HG02840 (cell line): ENCODE measurements around the gene DAB1.

Source experiments
- ATAC-seq: cut with Tn5 transposase; IDR thresholded peaks from one replicate; pipeline ENCODE4 v1.9.1; 2021; ENCODE audit warnings: mild to moderate bottlenecking, moderate library complexity, moderate number of reproducible peaks; ENCODE audit not compliant: unreplicated experiment, low FRiP score

Gene DAB1

DNA sequence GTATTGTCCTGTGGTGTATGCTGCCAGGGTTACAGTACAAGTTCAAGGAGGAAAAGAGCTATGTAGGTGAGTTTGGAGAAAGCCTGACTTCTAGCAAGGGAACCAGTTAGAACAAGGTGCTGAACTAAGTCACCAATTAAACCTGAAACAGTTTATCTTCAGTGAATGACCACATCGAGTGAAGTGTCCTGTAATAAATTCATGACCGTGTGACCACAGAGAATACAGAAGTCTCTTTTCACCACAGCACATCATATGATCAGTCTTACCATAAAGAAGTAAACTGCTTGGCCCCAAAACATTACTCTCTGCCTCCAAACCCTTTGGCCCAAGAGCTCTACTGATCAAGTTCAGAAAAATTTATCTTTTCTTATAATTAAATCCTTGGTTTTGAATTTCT is 141.4 kb downstream of the DAB1 start:
- no peak for ATAC-seq

DNA sequence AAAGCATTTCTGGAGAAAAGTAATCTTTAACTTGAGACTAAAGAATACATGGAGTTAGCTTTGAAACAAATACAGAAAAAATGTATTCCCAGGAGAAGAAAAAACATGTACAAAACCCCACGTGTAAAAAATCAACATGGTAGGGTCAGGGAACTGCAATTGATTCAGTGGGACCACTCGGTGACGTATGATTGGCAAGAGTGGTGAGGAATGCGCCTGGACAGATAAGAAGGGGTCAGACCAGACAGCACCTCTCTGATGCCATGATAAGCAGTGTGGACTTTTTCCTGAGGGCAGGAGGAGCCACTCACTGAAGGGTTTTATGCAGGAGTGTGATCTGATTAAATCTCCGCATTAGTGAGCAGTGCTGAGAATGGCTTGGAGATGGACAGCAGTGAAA is 142.5 kb downstream of the DAB1 start:
- no peak for ATAC-seq

DNA sequence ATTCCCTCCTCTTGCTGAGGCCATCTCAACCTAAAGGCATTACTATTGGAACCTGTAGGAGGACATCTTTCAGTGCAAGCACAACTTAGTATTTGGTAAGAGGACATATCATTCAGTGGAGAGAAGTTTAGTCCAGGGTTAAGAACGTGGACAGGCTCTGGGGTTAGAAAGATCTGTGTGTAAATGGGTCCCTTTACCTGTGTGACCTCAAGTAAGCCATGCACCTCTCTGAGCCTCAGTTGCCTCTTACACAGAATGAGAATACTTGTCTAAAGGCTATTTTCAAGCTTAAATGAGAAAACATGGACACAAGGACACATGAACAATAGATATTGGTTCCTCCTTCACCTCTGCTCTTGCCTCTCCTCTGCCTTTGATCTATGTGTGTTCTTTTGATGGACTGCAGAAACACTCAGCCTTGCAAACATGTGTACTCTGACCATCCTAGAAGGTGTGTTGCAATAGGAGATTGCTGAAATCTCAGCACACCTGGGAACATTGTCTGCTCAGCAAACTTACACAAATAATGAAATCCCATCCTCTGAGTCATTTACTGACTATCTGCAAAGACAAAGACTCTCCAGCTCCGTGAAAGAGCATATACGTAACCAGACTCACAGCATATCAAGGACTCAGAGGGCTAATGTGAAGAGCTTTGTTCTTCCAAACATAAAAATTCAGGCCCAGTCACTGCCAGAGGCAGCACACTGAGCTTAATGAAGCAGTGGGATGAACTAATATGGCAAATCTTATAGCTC is 143.8 kb downstream of the DAB1 start:
- ATAC-seq, result no peak

DNA sequence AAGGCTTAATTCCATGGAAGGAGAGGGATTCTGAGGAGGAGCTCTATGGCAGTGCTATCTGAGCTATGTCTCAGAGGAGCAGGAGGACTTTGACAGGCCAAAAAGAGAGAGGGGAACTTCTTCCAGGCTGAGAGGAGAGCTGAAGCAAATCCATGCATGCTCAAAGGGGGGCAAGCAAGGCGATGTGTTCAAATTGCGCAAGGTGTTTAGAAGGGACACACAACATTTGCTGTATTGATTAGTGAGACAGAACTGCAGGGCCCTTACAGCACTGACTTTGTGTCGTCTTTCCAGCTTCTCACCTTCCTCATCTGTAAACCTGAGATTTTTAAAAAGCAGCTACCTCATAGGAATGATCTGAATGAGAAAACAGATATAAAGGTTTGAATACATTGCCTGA is 145.3 kb downstream of the DAB1 start:
- ATAC-seq, result no peak

DNA sequence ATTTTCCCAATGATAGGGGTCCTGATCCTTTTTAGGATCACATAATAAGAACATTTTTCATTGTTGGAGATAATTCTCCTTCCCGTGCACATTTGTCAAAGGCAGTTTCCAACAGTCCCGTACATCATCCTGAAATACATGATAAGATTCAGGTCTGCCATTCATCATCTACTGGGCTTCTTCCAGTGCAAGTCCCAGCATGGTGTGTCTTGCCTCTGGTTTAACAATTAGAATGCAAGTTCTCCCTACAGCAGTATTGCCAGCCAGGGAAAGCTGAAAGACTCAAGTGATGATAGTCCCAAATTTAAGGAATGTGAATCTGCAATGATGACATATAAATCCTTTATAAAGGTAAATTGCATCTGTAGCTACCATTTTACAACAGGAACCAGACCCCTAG is 146.2 kb downstream of the DAB1 start:
- ATAC-seq, result no peak

DNA sequence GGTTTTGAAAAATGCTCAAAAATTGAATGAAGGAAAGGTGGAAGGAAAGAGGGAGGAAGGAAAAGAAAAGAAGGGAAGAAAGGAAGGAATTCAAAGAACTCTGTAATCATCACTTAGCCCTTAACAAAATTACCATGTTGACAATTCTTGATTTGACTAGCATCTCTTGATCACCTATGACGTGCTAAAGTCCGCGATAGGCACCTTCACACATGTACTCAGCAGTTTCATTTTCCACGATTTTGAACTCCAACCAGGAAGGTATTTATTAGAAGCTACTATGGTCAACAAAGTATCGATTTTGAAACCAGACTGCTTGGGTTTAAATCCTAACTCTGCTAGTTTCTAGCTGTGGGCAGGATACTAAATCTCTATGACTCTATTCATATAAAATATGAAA is 146.9 kb downstream of the DAB1 start:
- ATAC-seq, result no peak

DNA sequence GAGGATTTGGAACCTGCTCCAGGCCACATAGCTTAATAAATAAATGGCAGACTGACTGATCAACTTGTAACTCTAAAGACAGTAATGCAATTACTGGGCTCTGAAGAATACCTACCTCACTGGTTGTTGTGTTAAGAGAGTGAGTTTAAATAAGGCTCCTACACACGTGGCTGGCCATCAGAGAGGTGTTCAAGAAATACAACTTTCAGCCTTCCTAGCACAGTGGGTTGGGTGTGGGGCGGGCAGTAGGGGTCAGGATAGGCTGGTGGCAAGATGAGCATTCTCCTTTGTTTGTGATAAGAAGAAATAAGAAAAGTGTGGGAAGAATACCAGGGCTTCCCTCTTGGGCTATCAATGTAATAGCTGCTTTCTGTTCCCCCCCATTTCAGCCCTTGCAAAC is 151.3 kb downstream of the DAB1 start:
- ATAC-seq, result no peak

DNA sequence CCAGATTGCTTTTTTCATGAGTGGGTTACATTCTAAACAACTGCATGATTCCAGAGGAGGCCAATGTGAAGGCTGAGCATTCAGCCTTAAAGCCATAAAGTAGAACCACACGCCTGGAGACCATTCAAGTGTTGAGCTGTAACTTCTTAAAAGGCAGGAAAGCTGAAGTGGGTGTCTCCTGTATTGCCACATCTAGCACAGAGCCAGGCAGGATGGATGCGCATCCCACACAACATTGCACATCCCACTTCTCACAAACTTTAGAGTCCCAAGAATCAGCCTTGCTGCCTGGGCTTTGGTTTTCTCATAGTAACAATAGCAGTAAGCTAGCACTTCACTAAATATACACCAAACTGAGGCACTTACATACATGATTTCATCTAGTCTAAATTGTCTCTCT is 151.7 kb downstream of the DAB1 start:
- ATAC-seq, result no peak

DNA sequence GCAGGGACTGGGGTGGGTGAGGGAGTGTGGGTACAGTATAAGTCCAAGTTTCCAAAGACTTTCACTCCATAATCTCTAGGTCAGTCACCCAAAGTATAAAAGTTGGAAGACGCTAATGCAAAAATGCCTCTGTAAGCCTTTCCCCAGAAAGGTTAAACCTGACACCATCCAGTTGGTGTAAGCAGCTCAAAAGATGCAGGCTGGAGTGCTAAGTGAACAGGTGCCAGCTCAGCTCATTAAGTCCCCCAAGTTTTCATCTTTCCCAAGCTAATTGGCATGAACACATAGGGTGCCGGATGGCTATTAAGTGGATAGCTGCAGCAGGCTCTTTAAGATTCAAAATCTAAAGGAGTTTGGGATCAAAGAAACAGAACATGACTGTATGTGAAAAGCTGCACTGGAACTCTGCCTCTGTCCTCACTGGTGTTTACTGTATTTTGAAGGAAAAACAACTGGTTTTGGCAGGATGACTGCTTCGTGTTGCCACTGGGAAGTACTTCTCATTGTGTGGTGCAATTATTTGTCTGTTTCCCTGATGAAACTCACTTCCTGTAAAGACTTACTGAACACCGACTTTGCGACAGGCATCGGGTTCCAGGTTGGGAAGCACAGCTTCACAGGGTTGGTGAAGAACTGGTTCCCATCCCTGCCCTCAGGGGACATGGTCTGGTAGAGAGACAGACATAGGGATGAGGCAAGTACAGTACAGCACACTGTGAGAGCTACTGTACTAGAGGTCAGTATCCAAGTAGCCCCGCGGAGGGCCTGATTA is 152.7 kb downstream of the DAB1 start:
- ATAC-seq, result no peak

DNA sequence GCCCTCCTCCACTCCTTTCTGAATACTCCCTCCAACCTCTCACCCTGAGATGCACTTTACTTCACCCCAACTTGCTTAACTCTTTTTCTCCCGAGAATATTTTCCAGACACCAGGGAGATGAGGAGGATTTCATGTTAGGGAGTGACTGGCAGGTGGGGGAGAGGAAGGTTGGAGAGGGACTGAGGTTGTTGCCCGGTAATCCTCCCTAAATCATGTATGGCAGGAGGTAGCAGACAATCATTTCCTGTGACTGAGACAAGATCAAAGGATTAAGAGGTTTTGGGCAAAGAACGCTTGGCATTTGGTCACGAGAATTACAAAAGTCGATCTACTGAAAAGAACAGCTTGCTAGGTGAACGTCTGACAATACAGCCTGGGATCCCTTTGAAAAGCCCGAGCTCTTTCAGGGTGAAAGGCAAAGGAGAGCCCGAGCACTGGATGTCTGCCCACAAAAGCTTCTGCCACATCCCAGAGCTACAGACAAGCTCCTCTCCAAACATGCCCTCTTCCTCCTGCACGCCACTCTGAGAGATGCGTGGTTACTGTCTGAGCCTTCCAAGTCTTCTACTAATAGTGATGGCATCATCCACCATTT is 154.1 kb downstream of the DAB1 start:
- no peak for ATAC-seq

DNA sequence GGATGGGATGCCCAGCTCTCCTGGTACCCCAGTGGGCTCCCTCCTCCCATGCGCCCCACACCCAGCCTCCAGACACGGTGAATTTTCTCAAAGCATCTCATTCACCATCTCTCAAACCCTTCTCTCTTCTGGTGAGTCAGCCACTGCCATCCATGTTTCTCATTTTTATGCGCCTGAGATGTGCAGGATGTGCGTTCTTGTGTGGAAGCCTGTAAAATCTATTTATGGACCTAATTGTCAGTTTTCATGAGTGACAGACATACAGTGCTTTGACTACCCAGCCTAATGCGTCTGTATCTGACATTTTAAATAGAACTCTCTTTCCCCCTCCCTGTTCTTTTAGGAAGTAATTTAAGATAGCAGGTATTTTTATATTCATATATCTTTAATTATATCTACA is 158.8 kb downstream of the DAB1 start:
- ATAC-seq, result no peak

DNA sequence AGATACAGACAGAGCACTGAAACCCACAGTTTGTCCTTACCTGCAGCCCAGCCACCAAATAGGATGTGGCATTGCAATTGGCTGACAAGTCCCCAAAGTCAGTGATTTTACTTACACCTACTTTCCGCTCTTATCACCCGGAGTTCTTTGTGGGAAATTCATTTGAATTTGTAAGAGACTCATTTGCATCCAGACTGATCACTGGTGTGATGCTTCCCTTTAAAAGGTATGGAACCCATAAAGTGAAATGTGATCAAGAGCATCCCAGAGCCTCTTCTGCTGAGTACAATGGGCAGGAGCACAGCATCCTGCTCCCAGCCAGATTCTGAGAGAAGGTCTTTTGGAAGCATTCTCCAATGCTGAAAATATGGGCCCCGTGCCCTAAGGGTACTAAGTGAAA is 161.4 kb downstream of the DAB1 start:
- ATAC-seq, result no peak

DNA sequence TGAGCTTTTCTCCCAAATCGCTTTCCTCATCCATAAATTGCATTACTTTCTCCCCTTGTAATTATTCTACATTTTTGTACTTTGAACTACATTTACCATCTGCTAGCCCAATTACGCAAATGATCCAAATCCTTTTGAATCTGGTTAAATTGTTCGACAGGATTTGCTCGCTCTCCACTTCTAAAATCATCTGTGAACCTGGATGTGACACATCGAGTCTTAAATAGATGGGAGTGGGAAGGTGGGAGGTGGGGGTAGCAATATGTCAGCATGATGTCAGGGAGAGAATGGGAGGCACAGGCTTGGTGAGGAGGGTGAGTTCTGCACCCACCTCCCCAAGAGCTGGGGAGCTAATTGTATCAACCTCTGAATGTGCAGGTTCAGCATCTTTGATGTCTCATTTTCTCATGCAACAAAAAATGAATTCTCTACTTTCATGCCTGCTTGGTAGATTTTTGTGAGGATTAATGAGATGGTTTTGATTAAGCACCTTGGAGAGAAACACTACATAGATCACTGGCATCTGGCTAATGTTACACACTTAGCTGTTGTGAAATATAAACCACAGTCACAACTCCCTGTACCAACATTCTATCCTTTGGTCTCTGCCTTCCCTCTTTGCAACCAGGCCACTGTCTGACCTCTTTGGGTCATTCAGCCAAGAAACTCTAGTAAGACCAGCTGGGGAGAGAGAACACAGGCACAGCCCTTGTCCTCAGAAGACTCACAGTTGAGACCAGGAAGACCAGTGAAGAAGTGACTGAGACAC is 165.1 kb downstream of the DAB1 start:
- no peak for ATAC-seq

DNA sequence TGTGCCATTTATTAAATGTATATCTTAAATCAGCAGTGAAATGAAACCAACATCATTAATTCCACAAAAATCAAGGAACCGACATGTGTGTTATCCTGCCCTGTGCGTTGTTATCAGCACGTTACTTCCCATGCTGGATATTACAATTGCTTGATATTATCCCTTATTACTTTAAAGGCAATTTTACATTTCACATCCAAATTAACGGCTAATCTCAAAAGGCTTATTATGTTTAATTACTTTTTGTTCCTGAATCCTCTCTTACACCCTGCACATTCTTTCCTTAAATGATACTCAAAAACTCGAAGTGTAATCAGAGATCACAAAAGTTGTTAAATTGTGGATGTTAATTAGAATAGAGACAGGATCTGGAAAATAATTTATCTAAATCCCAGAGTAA is 167.9 kb downstream of the DAB1 start:
- ATAC-seq, result no peak

DNA sequence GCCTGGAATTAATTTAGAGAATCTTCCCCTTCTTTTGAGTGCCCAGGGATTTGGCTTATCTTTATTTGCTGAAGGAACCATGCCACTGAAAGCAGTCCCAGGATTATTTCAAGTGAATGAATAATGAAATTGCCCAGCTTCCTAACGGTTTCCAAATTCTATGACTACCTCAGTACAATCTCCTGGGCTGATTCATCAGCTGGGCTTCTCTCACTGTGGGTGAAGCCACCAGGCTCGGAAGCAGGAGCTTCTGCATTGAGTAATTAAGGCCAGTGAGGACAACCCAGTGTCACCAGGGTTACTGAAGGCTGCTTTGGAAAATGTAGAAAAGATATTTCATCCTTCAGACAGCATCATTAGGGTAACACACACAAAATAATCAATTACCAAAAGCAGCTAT is 169.8 kb downstream of the DAB1 start:
- ATAC-seq, result no peak

DNA sequence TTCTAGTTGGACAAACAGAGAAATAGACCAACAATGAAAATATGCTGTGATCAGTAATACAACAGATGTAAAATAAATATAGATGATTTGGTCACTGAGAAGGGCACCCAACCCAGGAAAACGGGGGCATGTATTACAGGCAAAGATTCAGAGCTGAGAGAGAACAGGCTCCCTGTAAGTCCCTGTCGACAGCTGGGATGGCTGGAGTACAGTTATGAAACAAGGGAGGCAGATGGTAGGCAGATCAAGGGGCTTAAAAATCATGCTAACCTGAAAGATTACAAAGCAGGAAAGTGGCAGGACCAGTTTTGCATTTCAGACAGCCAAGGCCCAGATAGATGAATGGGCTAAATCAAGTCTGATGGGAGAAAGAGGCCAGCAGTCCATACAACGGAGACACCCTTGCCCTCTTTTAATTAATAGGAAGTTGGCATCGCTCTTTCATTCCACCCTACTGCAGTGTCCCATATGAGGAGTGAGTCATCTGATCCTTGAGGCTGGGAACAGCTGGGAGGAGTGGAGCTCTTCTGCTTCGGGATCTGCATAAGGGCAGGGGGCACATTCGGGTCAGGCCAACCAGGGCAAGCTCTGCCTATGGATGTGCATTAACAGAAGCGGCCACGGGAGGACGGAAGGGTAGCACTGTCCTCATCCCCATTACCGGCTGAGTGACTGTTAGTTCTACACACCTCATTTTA is 171.1 kb downstream of the DAB1 start:
- ATAC-seq, result no peak

DNA sequence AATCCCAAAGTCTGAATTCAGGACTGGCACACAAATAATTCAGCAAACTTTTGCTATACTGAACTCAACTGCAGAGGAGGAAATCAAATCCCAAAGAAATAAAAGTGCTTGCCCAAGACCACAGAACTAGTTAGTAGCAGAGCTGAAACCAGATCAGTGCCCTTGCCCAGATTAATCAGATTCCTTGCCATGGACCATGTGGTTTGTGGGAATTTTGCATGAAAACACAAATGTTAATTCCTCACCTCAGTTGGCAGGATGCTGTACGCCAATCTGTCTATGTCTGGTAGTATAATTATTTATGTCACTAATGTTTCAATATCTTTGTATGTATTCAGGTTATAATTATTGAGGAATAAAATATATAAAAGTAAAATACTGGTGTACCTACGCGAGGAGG is 173.8 kb downstream of the DAB1 start:
- no peak for ATAC-seq

DNA sequence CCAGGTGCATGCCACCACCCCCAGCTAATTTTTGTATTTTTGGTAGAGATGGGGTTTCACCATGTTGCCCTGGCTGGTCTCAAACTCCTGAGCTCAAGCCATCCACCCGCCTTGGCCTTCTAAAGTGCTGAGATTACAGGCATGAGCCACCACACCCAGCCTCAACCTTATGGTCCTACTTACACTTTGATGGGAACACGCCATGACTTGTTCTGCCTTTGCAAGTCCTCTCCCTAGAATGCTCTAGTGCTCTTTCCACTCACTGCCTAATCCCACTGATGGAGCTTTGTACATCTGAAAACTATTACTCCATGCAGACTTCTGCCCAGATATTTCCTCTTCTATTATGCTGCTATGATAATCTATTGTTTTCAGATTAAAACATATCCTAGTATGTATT is 174.3 kb downstream of the DAB1 start:
- no peak for ATAC-seq

DNA sequence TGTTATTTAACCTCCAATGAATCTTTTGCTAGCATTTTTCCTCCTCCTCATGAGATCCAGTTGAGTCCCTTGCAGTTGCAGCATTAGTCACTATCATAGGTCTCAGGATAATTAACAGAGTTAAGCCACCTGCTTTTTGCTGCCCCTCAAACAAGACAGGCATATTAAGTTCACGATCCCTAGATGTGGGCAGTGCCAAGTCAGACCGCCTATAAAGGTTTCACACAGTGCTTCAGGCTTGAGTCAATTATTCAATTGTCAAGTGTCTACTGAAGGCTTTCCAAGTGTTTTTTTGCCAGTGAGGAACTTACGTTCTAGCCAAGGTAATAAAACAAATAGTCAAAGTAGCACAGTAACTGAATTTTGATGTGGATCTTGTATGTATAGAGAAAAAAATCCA is 175.0 kb downstream of the DAB1 start:
- no peak for ATAC-seq

DNA sequence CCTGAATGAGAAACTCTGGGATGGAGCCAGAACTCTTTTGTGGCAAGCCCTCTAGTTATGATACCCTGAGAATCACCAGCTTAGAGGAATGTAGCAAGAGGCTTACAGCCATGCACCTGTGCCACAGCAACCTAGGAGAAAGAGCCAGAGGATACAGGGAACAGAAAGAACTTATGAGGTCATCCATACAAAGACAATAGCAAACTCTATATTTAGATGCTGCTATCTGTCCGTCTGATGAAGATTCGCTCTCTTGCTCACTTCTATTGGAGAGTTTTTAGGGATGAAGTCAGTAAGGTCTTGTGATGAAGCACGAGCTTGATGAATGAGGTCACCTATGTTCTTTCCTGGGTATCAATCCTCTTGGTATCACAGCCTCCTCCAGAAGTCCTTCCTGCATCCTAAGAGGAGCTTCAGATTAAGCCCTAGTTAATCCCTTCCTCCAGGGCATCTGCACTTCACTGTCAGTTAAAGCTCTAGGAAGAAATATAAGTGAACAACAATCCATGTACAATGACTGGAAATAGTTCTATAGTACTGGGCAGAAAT is 185.6 kb downstream of the DAB1 start:
- no peak for ATAC-seq
